Naive thymus-derived CD4-positive, alpha-beta T cell (primary cell): ENCODE data around the gene SAV1. TPM values are rescaled to one million over a fixed set of nuclear protein-coding genes. Genes with fewer than 3 reads are reported as not detected.

Source experiments
- ATAC-seq: fragments of 150-1000 bp; cut with Tn5 transposase; 2 replicates; pipeline ENCODE4 v1.10.0; 2021; ENCODE audit warnings: mild to moderate bottlenecking, moderate library complexity
- CTCF ChIA-PET: fragments of 350-600 bp; sonication (Branson Sonifier 250); formaldehyde crosslinking; loops from one replicate; lab custom pipeline; 2021; ENCODE audit warnings: antibody characterized with exemption; lab: Charles Lee
- POLR2A ChIA-PET: fragments of 350-600 bp; sonication (Branson Sonifier 250); formaldehyde crosslinking; loops from one replicate; lab custom pipeline; 2021; ENCODE audit warnings: antibody characterized with exemption, inconsistent platforms; lab: Charles Lee
- DNase-seq, 9 donors: peaks; one replicate each; pipeline versions ENCODE4 v3.0.0 to v3.0.0-alpha.2; 2020 to 2022; ENCODE audit warnings: mixed read lengths in 1 of 9
- H3K27ac ChIP-seq: one replicate; pipeline ENCODE4 v1.7.0; 2013; ENCODE audit warnings: mild to moderate bottlenecking, low read depth, low read length, moderate library complexity
- H3K27me3 ChIP-seq, 2 donors: one replicate each; pipeline ENCODE4 v1.7.0; 2013; ENCODE audit warnings: low read length in 2 of 2, mild to moderate bottlenecking in 2 of 2, moderate library complexity in 2 of 2; ENCODE audit not compliant: control insufficient read depth in 2 of 2, insufficient read depth in 2 of 2
- H3K36me3 ChIP-seq, 3 experiments: 1 replicate in 2 of 3; 2 replicates in 1 of 3; pipeline ENCODE4 v1.7.0; 2013; ENCODE audit warnings: low read length in 3 of 3, mild to moderate bottlenecking in 3 of 3, moderate library complexity in 1 of 3; ENCODE audit not compliant: insufficient read depth in 3 of 3, control insufficient read depth in 2 of 3
- H3K4me1 ChIP-seq, 2 donors: one replicate each; pipeline ENCODE4 v1.7.0; 2013; ENCODE audit warnings: low read length in 2 of 2, mild to moderate bottlenecking in 2 of 2, moderate library complexity in 1 of 2; ENCODE audit not compliant: control insufficient read depth in 2 of 2, insufficient read depth in 2 of 2
- H3K4me3 ChIP-seq: 2 replicates; pipeline ENCODE4 v1.7.0; 2013; ENCODE audit warnings: mild to moderate bottlenecking, low read length
- H3K9me3 ChIP-seq, 3 experiments: 1 replicate in 2 of 3; 2 replicates in 1 of 3; pipeline ENCODE4 v1.7.0; 2013; ENCODE audit warnings: low read length in 3 of 3; ENCODE audit not compliant: control insufficient read depth in 2 of 3
- H3K27ac Mint-ChIP-seq, 9 donors: one replicate each; pipeline ENCODE4 v1.8.0; 2020 to 2022; ENCODE audit warnings: mixed read lengths in 9 of 9, mild to moderate bottlenecking in 8 of 9, moderate library complexity in 5 of 9, inconsistent platforms in 2 of 9
- H3K27me3 Mint-ChIP-seq, 5 donors: one replicate each; pipeline ENCODE4 v1.8.0; 2021 to 2022; ENCODE audit warnings: mixed read lengths in 5 of 5, mild to moderate bottlenecking in 1 of 5
- H3K36me3 Mint-ChIP-seq, 5 donors: one replicate each; pipeline ENCODE4 v1.8.0; 2020 to 2022; ENCODE audit warnings: mixed read lengths in 5 of 5, mild to moderate bottlenecking in 3 of 5, inconsistent platforms in 1 of 5
- H3K4me1 Mint-ChIP-seq, 7 donors: one replicate each; pipeline ENCODE4 v1.8.0; 2020 to 2022; ENCODE audit warnings: mixed read lengths in 7 of 7, mild to moderate bottlenecking in 3 of 7, inconsistent platforms in 1 of 7
- H3K4me3 Mint-ChIP-seq, 10 donors: one replicate each; pipeline ENCODE4 v1.8.0; 2020 to 2022; ENCODE audit warnings: mild to moderate bottlenecking in 10 of 10, mixed read lengths in 10 of 10, moderate library complexity in 6 of 10, inconsistent platforms in 2 of 10
- H3K9me3 Mint-ChIP-seq, 11 donors: one replicate each; pipeline ENCODE4 v1.8.0; 2020 to 2022; ENCODE audit warnings: mixed read lengths in 11 of 11, mild to moderate bottlenecking in 4 of 11, inconsistent platforms in 1 of 11, moderate library complexity in 1 of 11
- intact Hi-C, 2 donors: fragments of 100-400 bp; cut with micrococcal nuclease; formaldehyde crosslinking; loops; one replicate each; pipeline ENCODE4 v1.15.1; 2023
- polyA plus RNA-seq, 2 donors: library from polyadenylated mRNA; unstranded; fragments of 300-500 nt; fragmentation: Illumina TruSeq; gene quantifications; one replicate each; pipeline ENCODE4 v1.2.3, GENCODE V29; 2021
- total RNA-seq, 6 experiments: library from RNA in 5 of 6; stranded (reverse) in 5 of 6; gene quantifications; 1 replicate in 5 of 6; 2 replicates in 1 of 6; pipeline ENCODE4 v1.2.3 and lab custom pipeline; 2021 to 2026

SAV1 gene
- total and polyA plus RNA-seq, 7 experiments from 2014 or later: 7.2 to 9.4 (median 8.7) TPM

DNA sequence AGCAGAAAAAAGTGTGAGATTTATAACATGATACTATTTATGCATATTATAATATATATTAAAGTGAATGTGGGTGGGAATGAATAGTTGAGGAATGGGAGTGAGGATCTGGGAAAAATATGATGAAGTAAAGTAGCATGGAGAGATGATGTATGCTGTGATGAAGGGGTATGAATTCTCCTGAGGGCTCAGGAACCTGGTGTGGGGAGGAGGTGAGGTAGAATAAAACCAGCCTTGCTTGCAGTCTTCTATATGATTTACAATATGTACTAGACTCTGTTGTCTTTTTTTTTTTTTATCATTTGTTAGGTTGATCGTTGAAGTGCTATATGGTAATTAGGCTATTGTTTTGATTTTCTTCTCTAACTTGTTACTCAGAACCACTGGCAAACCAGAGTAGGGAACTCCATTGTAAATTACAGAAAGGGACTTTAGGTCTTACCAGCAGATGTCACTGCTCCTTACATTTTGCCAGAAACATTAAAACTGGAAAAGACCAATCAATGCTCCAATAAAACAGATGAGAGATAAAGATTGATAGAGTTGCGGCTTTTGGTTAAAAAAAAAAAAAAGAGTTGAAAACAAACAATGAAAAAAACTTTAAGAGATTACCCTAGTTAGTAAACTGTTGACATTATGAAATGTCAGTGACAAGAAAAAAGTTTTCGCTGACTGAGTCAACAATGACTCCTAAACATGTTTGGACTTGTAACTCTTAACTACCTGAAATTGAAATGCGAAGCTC lies 68.2 kb downstream of the SAV1 start:
- POLR2A ChIA-PET: no interaction called here
- Histone ChIP-seq H3K27me3 (no peaks in the 10 kb centered on the region), H3K27ac (no peak overlapping the region), H3K4me3 (no peak overlapping the region), H3K9me3 (no peaks in the 10 kb centered on the region), H3K4me1 (no peaks in the 10 kb centered on the region), H3K36me3 (no peaks in the 10 kb centered on the region)
- no peak overlapping the region for H3K4me3 Mint-ChIP-seq
- peak in 4 of 9 donors; percentile 7 to 21 (median 16) for DNase-seq
- peaks cover 0 to 4% (median 0%) of the 10 kb centered on the region in 7 donors for H3K4me1 Mint-ChIP-seq
- no peaks in the 10 kb centered on the region for H3K9me3 Mint-ChIP-seq
- no peak for ATAC-seq
- intact Hi-C loops: loop anchor here (1.0 to 5.0 kb wide), 5 partner anchors 112 to 260 kb away; no protein-coding TSS in a partner anchor
- CTCF ChIA-PET: interaction anchor here (0.7 to 1.9 kb wide), 6 partner anchors 8 to 916 kb away, joined by 3 to 5 read pairs (median 4); no protein-coding TSS in a partner anchor
- H3K36me3 Mint-ChIP-seq: no peaks in the 10 kb centered on the region
- H3K27ac Mint-ChIP-seq: no peak overlapping the region
- H3K27me3 Mint-ChIP-seq: peaks cover 0 to 3% (median 0%) of the 10 kb centered on the region in 5 donors

GRCh38 chr14:50598765-50599164 lies 69.3 kb downstream of the SAV1 start:
- ChIA-PET CTCF (interaction anchor here (0.7 to 0.8 kb wide), 3 partner anchors 22 to 260 kb away, joined by 3 read pairs; no protein-coding TSS in a partner anchor), POLR2A (no interaction called here)
- no peaks in the 10 kb centered on the region for H3K27me3 ChIP-seq
- no peak overlapping the region for H3K4me3 ChIP-seq
- no peaks in the 10 kb centered on the region for H3K36me3 ChIP-seq
- Mint-ChIP-seq H3K9me3 (no peaks in the 10 kb centered on the region), H3K4me3 (no peak overlapping the region), H3K27me3 (peaks cover 0 to 5% (median 0%) of the 10 kb centered on the region in 5 donors), H3K27ac (no peak overlapping the region), H3K36me3 (peaks cover 0 to 4% (median 0%) of the 10 kb centered on the region in 5 donors), H3K4me1 (peaks cover 0 to 4% (median 0%) of the 10 kb centered on the region in 7 donors)
- H3K9me3 ChIP-seq: no peaks in the 10 kb centered on the region
- no peaks in the 10 kb centered on the region for H3K4me1 ChIP-seq
- ATAC-seq (no peak), DNase-seq (no peak)
- intact Hi-C loops: no loop called here
- H3K27ac ChIP-seq: no peak overlapping the region

GRCh38 chr14:50594577-50595316 lies 73.4 kb downstream of the SAV1 start:
- peaks cover 0 to 13% (median 8%) of the 10 kb centered on the region in 5 donors for H3K36me3 Mint-ChIP-seq
- DNase-seq (no peak), ATAC-seq (no peak)
- intact Hi-C loops: no loop called here
- CTCF ChIA-PET: no interaction called here
- Histone ChIP-seq H3K27me3 (no peaks in the 10 kb centered on the region), H3K9me3 (no peaks in the 10 kb centered on the region), H3K4me1 (no peaks in the 10 kb centered on the region), H3K36me3 (no peaks in the 10 kb centered on the region), H3K4me3 (no peak overlapping the region), H3K27ac (no peak overlapping the region)
- H3K4me3 Mint-ChIP-seq: no peak overlapping the region
- peaks cover 0 to 9% (median 0%) of the 10 kb centered on the region in 5 donors for H3K27me3 Mint-ChIP-seq
- H3K27ac Mint-ChIP-seq: no peak overlapping the region
- POLR2A ChIA-PET: no interaction called here
- H3K4me1 Mint-ChIP-seq: peaks cover 0 to 2% (median 0%) of the 10 kb centered on the region in 7 donors
- H3K9me3 Mint-ChIP-seq: no peaks in the 10 kb centered on the region

- H3K27ac ChIP-seq: no peak overlapping the region
- no peak for ATAC-seq
- intact Hi-C loops: no loop called here
- no peaks in the 10 kb centered on the region for H3K27me3 ChIP-seq
- H3K36me3 Mint-ChIP-seq: peaks cover 0 to 17% (median 8%) of the 10 kb centered on the region in 5 donors
- no peaks in the 10 kb centered on the region for H3K9me3 ChIP-seq
- H3K4me3 ChIP-seq: no peak overlapping the region
- POLR2A ChIA-PET: no interaction called here
- no peak for DNase-seq
- H3K4me3 Mint-ChIP-seq: no peak overlapping the region
- no peaks in the 10 kb centered on the region for H3K4me1 ChIP-seq
- no peak overlapping the region for H3K27ac Mint-ChIP-seq
- H3K36me3 ChIP-seq: no peaks in the 10 kb centered on the region
- no peaks in the 10 kb centered on the region for H3K9me3 Mint-ChIP-seq
- H3K27me3 Mint-ChIP-seq: peaks cover 0 to 16% (median 0%) of the 10 kb centered on the region in 5 donors
- CTCF ChIA-PET: no interaction called here
- peaks cover 0 to 2% (median 0%) of the 10 kb centered on the region in 7 donors for H3K4me1 Mint-ChIP-seq
These were observed 77.6 kb downstream of the SAV1 start for GRCh38 chr14:50590464-50590863.

Other genes starting within 250 kb of the SAV1 start
- 10 to 100 TPM; 30.0 to 47.5 (median 35.1) TPM for gene MAP4K5, start 135.7 kb downstream of the SAV1 start, total RNA-seq
- 10 to 100 TPM; 15.4 to 26.8 TPM for gene MAP4K5, start 135.7 kb downstream of the SAV1 start, polyA plus RNA-seq
- gene ATL1, start 108.2 kb downstream of the SAV1 start, total RNA-seq: 1 to 10 TPM; 1.4 to 4.2 (median 2.2) TPM
- gene ATL1, start 108.2 kb downstream of the SAV1 start, polyA plus RNA-seq: 1 to 10 TPM; 3.8 to 4.1 TPM
- 100 to 1,000 TPM in 4 of 5 experiments, 10 to 100 TPM in 1; 84.5 to 149 (median 128) TPM for gene NIN, start 162.9 kb upstream of the SAV1 start, total RNA-seq
- gene NIN, start 162.9 kb upstream of the SAV1 start, polyA plus RNA-seq: 10 to 100 TPM; 51.1 to 80.8 TPM
- under 1 TPM in 1 of 5 experiments, not detected in 4; 0.37 TPM for gene ABHD12B, start 203.7 kb upstream of the SAV1 start, total RNA-seq
- not detected for gene ABHD12B, start 203.7 kb upstream of the SAV1 start, polyA plus RNA-seq